GM10266 (cell line): ENCODE data around the gene NUP210L.
"Not testable (repeated sequence)": the region's sequence is repeated elsewhere in the genome, so short reads cannot be mapped to it uniquely, and the experiment has no call there.

Experiments
- DNase-seq: peaks from one replicate; pipeline ENCODE4 v3.0.0; 2012; ENCODE audit errors: extremely low spot score
- CTCF ChIP-seq: IDR thresholded peaks from 2 replicates; pipeline ENCODE4 v1.5.1; 2012; ENCODE audit warnings: mild to moderate bottlenecking, low read depth; ENCODE audit not compliant: control insufficient read depth, insufficient read depth; ENCODE audit errors: missing control alignments

NUP210L gene

GRCh38 chr1:154062309-154062708 lies 92.6 kb downstream of the NUP210L start:
- TF ChIP-seq CTCF = no peak
- no peak for DNase-seq

GRCh38 chr1:154047436-154047835 lies 107.4 kb downstream of the NUP210L start:
- DNase-seq = not testable (repeated sequence)

- not testable (repeated sequence) for DNase-seq
Observed at GRCh38 chr1:154033697-154034096, 121.2 kb downstream of the NUP210L start.

GRCh38 chr1:154019940-154020339 lies 134.9 kb downstream of the NUP210L start:
- no peak for TF ChIP-seq CTCF

GRCh38 chr1:154019269-154019668 lies 135.6 kb downstream of the NUP210L start:
- DNase-seq = no peak
- TF ChIP-seq CTCF = no peak

More at GRCh38 chr1:154019940-154020339, 134.9 kb downstream of the NUP210L start:
- no peak for DNase-seq

GRCh38 chr1:154014154-154014907 lies 140.5 kb downstream of the NUP210L start:
- no peak for DNase-seq
- TF ChIP-seq CTCF = no peak

- DNase-seq = not testable (repeated sequence)
Observed at GRCh38 chr1:154012543-154012942, 142.3 kb downstream of the NUP210L start.

GRCh38 chr1:154012129-154012528 lies 142.7 kb downstream of the NUP210L start:
- TF ChIP-seq CTCF = no peak
- DNase-seq = no peak

GRCh38 chr1:154006136-154006535 lies 148.7 kb downstream of the NUP210L start:
- DNase-seq = no peak
- no peak for TF ChIP-seq CTCF
